ENCODE results near the gene TMEM185B.
"Not testable (repeated sequence)": the region's sequence is repeated elsewhere in the genome, so short reads cannot be mapped to it uniquely, and the experiment has no call there.

TMEM185B gene
- total RNA-seq: 63.8 to 97.9 reads per million in 2 experiments

- peak; percentile 85 for DNase-seq (ENCODE audit: low read depth)
Measured at GRCh38 chr2:120223034-120223912, at the start of gene TMEM185B. TSS of gene TMEM185B (minus strand) at chr2:120223400. CDS start at chr2:120222976, 424 bp downstream.

DNA sequence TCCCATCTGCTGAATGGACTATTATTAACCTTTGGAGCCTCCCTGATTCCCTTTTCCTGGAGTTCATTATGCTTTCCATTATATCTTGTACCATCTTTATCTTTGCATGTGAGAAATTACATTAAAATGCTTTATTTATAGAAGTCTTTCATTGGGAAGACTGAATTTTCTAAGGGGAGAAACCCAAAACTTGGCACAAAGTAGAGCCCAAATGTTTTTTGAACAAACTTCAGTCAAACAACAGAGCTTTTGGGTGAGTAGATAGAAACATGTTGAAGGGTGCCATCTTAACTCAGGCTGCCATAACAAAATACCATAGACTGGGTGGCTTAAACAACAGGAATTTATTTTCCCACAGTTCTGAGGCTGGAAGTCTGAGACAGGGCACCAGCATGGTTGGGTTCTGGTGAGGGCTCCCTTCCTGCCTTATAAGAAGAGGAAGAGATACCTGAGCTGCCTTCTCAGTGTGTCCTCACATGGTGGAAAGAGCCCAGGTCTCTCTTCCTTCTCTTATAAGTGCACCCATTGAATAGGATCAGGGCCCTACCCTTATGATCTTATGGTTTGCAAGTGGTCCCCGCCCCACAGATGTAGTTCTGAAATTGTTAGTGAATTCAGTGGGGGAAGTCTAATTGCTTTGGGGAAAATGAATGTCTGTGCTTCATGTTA lies 48.6 kb upstream of the TMEM185B start:
- no peak for DNase-seq (ENCODE audit: low read depth)

DNA sequence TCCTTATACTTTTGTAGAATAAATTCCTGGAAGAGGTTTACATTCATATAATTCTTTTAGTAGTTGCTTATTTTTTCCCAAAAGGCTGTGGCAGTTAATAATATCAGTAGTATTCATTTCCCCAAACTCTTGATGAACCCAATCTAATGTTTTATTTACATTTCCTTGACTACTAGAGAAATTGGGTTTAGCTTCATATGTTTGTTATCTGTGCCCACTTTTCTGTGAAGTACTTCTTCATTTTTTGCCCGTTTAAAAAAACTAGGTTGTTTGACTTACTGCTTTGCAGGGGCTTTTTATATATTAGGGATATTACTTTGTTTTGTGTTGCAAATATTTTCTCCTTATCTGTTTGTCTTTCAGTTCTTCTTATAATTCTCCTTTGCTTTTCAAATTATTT lies 46.6 kb upstream of the TMEM185B start:
- DNase-seq (ENCODE audit: low read depth): no peak

DNA sequence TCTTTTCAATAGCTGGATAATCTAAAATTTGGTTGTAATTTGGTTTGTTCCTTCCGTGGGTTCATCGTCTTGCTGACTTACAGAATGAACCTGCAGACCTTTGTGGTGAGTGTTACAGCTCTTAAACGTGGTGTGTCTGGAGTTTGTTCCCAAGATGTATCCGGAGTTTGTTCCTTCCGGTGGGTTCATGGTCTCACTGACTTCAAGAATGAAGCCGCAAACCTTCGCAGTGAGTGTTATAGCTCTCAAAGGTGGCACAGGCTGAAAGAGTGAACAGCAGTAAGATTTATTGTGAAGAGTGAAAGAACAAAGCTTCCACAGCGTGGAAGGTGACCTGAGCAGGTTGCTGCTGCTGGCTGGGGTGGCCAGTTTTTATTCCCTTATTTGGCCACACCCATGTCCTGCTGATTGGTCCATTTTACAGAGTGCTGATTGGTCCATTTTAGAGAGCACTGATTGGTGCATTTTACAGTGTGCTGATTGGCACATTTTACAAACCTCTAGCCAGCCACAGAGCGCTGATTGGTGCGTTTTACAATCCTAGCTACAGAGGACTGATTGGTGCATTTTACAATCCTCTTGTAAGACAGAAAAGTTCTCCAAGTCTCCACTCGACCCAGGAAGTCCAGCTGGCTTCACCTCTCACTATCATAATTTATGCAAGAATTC lies 46.0 kb upstream of the TMEM185B start:
- DNase-seq (ENCODE audit: low read depth): no peak

- DNase-seq (ENCODE audit: low read depth): no peak
Measured at GRCh38 chr2:120267348-120267747, 44.1 kb upstream of the TMEM185B start.

DNA sequence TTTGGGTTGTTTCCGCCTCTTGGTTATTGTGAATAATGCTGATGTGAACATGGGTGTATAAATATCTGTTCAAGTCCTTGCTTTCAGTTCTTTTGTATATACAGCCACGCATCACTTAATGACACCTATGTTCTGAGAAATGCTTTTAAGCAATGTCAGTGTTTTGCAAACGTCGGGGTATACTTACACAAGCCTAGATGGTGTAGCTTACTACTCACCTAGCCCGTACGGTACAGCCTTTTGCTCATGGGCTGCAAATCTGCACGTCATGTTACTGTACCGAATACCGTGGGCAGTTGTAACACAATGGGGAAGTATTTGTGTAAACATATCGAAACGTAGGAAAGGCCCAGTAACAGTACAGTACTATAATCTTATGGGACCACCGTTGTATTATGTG lies 41.8 kb upstream of the TMEM185B start:
- DNase-seq (ENCODE audit: low read depth): no peak

- no peak for DNase-seq (ENCODE audit: low read depth)
Measured at GRCh38 chr2:120262761-120263428, 39.7 kb upstream of the TMEM185B start.

GRCh38 chr2:120262150-120262549 lies 39.0 kb upstream of the TMEM185B start:
- no peak for DNase-seq (ENCODE audit: low read depth)

GRCh38 chr2:120261387-120262006 lies 38.3 kb upstream of the TMEM185B start:
- DNase-seq (ENCODE audit: low read depth): no peak

GRCh38 chr2:120260736-120261135 lies 37.5 kb upstream of the TMEM185B start:
- DNase-seq (ENCODE audit: low read depth): no peak

GRCh38 chr2:120259939-120260338 lies 36.7 kb upstream of the TMEM185B start:
- not testable (repeated sequence) for DNase-seq (ENCODE audit: low read depth)

- no peak for DNase-seq (ENCODE audit: low read depth)
Measured at GRCh38 chr2:120258196-120258595, 35.0 kb upstream of the TMEM185B start.

GRCh38 chr2:120257522-120257921 lies 34.3 kb upstream of the TMEM185B start:
- DNase-seq (ENCODE audit: low read depth): no peak

- no peak for DNase-seq (ENCODE audit: low read depth)
Measured at GRCh38 chr2:120256651-120257000, 33.4 kb upstream of the TMEM185B start.

GRCh38 chr2:120255986-120256650 lies 32.9 kb upstream of the TMEM185B start:
- DNase-seq (ENCODE audit: low read depth): no peak

DNA sequence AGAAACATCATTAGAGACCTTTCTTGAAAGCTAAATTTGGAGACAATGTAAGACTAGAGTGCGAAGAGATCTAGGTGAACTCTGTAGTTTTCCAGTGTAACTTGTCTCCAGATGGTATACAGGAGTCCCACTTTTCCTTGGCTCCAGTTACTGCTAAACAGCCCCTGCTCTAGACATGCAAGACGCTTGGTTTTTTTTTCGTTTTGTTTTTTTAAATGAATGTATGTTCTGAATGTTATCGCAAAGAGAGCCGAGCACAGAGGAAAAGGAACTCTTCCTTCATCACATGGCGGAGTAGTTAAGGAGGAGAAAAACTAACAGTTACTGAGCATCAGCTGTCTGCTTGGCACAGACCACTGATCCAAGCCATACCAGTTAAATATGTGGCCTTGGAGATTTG lies 31.9 kb upstream of the TMEM185B start:
- DNase-seq (ENCODE audit: low read depth): no peak

DNA sequence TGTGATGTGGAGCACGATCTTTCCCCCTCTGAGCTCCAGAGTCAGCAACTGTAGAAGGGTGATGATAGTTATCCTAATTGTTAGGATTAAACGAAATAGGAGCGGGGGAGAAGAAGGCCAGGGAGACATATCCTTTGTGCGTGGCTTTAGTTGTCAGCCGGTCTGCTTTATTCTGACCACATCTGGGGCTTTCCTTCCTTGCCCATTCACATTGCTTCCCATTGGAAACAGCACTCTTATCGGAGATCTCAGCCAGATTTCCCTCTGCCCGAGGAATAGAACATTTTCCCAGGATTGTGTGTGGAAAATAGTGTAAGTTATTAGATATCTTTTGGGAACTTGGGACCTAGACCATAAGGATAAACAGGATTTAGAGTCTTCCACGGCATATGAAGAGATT lies 31.0 kb upstream of the TMEM185B start:
- no peak for DNase-seq (ENCODE audit: low read depth)

DNA sequence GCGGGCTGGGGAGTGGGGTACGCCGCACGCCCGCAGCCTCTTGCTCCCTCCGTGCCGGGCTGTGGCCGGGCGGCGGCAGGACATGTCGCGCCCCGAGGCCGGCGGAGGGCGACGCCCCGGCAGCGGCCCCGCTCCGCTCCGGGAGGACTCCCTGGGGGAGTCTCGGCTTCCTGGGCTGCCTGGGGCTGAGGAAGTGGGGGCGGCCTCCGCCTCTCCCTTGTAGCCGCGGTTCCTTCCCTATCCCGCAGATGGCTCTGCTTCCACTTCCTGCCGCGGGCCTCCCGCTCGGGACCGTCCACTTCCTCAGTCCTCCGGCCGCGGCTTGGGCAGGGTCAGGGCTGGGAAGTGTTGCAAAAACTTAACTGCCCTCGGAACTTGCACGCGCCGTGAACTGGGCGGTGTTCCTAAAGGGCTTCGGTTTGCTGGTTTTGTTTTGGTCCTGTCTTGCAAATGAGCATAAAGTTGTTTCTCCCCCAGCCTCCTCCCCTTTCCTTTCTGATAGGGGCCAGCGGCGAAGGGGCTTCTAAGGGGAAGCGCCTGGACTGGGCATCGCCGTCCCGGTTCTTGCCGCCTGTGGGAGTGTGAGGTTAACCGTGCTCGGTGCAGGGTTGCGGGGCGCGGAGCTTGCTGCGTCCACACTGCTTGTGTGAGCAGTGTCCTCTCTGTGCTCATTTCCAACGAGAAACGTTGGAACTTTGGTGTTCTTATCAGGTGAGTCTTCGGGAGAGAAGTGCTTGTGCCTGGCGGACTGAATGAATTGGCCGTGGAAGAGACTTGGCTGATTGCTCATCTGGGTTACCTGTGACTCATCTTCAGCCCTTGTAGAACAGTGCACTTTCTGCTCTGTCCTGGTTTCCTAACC lies 30.1 kb upstream of the TMEM185B start:
- no peak for DNase-seq (ENCODE audit: low read depth)

- peak; percentile 98 for DNase-seq (ENCODE audit: low read depth)
Measured at GRCh38 chr2:120252225-120253020, 29.2 kb upstream of the TMEM185B start, which contains the start of gene RALB. TSS of gene RALB (plus strand) at chr2:120252852. CDS start at chr2:120278665, 25,813 bp downstream.

Measured in T follicular helper cell (primary cell).